ENCODE measurements around the gene STUB1.
A peak's percentile ranks its signal among the peaks of the same experiment; 100 is the strongest.

Gene STUB1

GRCh38 chr16:654034-654433 lies 26.2 kb upstream of the STUB1 start:
- H3K27me3 ChIP-seq (replicated peaks; ENCODE audit: control insufficient read depth, insufficient read depth, low read length): no peaks in the 10 kb centered on the region
- peaks cover 6% of the 10 kb centered on the region for H3K36me3 ChIP-seq (ENCODE audit: control insufficient read depth, insufficient read depth, low read length)
- DNase-seq (ENCODE audit: extremely low read depth, insufficient read length): no peak
- H3K4me3 ChIP-seq (replicated peaks; ENCODE audit: low read depth, low read length): no peak overlapping the region
- TF ChIP-seq CTCF (IDR thresholded peaks at IDR 0.05; ENCODE audit: insufficient read depth, low read length, poor library complexity, severe bottlenecking): no peak

GRCh38 chr16:657487-657886 lies 22.7 kb upstream of the STUB1 start:
- Histone ChIP-seq H3K36me3 (ENCODE audit: control insufficient read depth, insufficient read depth, low read length) (peaks cover 7% of the 10 kb centered on the region), H3K4me3 (replicated peaks; ENCODE audit: low read depth, low read length) (no peak overlapping the region), H3K27me3 (replicated peaks; ENCODE audit: control insufficient read depth, insufficient read depth, low read length) (no peaks in the 10 kb centered on the region)
- no peak for TF ChIP-seq CTCF (IDR thresholded peaks at IDR 0.05; ENCODE audit: insufficient read depth, low read length, poor library complexity, severe bottlenecking)
- DNase-seq (ENCODE audit: extremely low read depth, insufficient read length): no peak

GRCh38 chr16:658679-659571 lies 21.3 kb upstream of the STUB1 start:
- peak; percentile 15 for TF ChIP-seq CTCF (IDR thresholded peaks at IDR 0.05; ENCODE audit: insufficient read depth, low read length, poor library complexity, severe bottlenecking)
- peaks cover 4% of the 10 kb centered on the region; the same call in 1 of the 2 replicates for H3K36me3 ChIP-seq (ENCODE audit: control insufficient read depth, insufficient read depth, low read length)

GRCh38 chr16:659618-660017 lies 20.6 kb upstream of the STUB1 start:
- no peak for DNase-seq (ENCODE audit: extremely low read depth, insufficient read length)
- Histone ChIP-seq H3K4me3 (replicated peaks; ENCODE audit: low read depth, low read length) (no peak overlapping the region), H3K36me3 (ENCODE audit: control insufficient read depth, insufficient read depth, low read length) (peaks cover 4% of the 10 kb centered on the region; the same call in 1 of the 2 replicates), H3K27me3 (replicated peaks; ENCODE audit: control insufficient read depth, insufficient read depth, low read length) (no peaks in the 10 kb centered on the region)
- no peak for TF ChIP-seq CTCF (IDR thresholded peaks at IDR 0.05; ENCODE audit: insufficient read depth, low read length, poor library complexity, severe bottlenecking)

More at GRCh38 chr16:658679-659571, 21.3 kb upstream of the STUB1 start:
- DNase-seq (ENCODE audit: extremely low read depth, insufficient read length): no peak
- no peaks in the 10 kb centered on the region for H3K27me3 ChIP-seq (replicated peaks; ENCODE audit: control insufficient read depth, insufficient read depth, low read length)
- H3K4me3 ChIP-seq (replicated peaks; ENCODE audit: low read depth, low read length): no peak overlapping the region

- peaks cover 4% of the 10 kb centered on the region; the same call in 1 of the 2 replicates for H3K36me3 ChIP-seq (ENCODE audit: control insufficient read depth, insufficient read depth, low read length)
- TF ChIP-seq CTCF (IDR thresholded peaks at IDR 0.05; ENCODE audit: insufficient read depth, low read length, poor library complexity, severe bottlenecking): no peak
- no peaks in the 10 kb centered on the region for H3K27me3 ChIP-seq (replicated peaks; ENCODE audit: control insufficient read depth, insufficient read depth, low read length)
- H3K4me3 ChIP-seq (replicated peaks; ENCODE audit: low read depth, low read length): no peak overlapping the region; the same call in 1 of the 2 replicates
- no peak for DNase-seq (ENCODE audit: extremely low read depth, insufficient read length)
Observed at GRCh38 chr16:660132-660458, 20.1 kb upstream of the STUB1 start.

Measured in GM06990 (cell line).